Measurements from ENCODE around the gene PCDHA4.
"Not testable (repeated sequence)": the region's sequence is repeated elsewhere in the genome, so short reads cannot be mapped to it uniquely, and the experiment has no call there.

The PCDHA4 gene

GRCh38 chr5:140806834-140807775, at the start of gene PCDHA4:
Gene PCDHA4, plus strand, starts transcription at chr5:140807068.
- no peak for DNase-seq

- no peak for DNase-seq
Observed at GRCh38 chr5:140764177-140764973, 42.5 kb upstream of the PCDHA4 start.

GRCh38 chr5:140767444-140767843, 39.4 kb upstream of the PCDHA4 start:
- DNase-seq = no peak

GRCh38 chr5:140780512-140780911, 26.4 kb upstream of the PCDHA4 start:
- no peak for DNase-seq

- no peak for DNase-seq
Observed at GRCh38 chr5:140785905-140786686, 20.8 kb upstream of the PCDHA4 start, which contains the start of gene PCDHA1. Gene PCDHA1, plus strand, starts transcription at chr5:140786140.

GRCh38 chr5:140787422-140787821, 19.4 kb upstream of the PCDHA4 start:
- DNase-seq = not testable (repeated sequence)

GRCh38 chr5:140787849-140788504, 18.9 kb upstream of the PCDHA4 start:
- DNase-seq = not testable (repeated sequence)

GRCh38 chr5:140791089-140791488, 15.8 kb upstream of the PCDHA4 start:
- no peak for DNase-seq

GRCh38 chr5:140794595-140795258, 12.1 kb upstream of the PCDHA4 start, which contains the start of gene PCDHA2:
Gene PCDHA2, plus strand, starts transcription at chr5:140794852.
- DNase-seq = no peak

- no peak for DNase-seq
Observed at GRCh38 chr5:140795259-140795641, 11.6 kb upstream of the PCDHA4 start.

GRCh38 chr5:140796072-140796717, 10.7 kb upstream of the PCDHA4 start:
- not testable (repeated sequence) for DNase-seq

- DNase-seq = no peak
Observed at GRCh38 chr5:140796718-140797095, 10.2 kb upstream of the PCDHA4 start.

- no peak for DNase-seq
Observed at GRCh38 chr5:140800816-140801493, 5.9 kb upstream of the PCDHA4 start, which contains the start of gene PCDHA3. Gene PCDHA3, plus strand, starts transcription at chr5:140801057.

GRCh38 chr5:140801494-140801841, 5.4 kb upstream of the PCDHA4 start:
- no peak for DNase-seq

GRCh38 chr5:140802381-140802780, 4.5 kb upstream of the PCDHA4 start:
- DNase-seq = not testable (repeated sequence)

GRCh38 chr5:140802781-140803271, 4.0 kb upstream of the PCDHA4 start:
- DNase-seq = no peak

GRCh38 chr5:140808241-140808888, 1.5 kb downstream of the PCDHA4 start:
- not testable (repeated sequence) for DNase-seq

GRCh38 chr5:140808889-140809291, 2.0 kb downstream of the PCDHA4 start:
- DNase-seq = no peak

GRCh38 chr5:140821375-140822280, 14.8 kb downstream of the PCDHA4 start, which contains the start of gene PCDHA5:
Gene PCDHA5, plus strand, starts transcription at chr5:140821613.
- DNase-seq = no peak
